Right hindlimb (tissue), 1 donor: Measurements from ENCODE around the gene KLF14.
A peak's percentile ranks its signal among the peaks of the same experiment; 100 is the strongest.
"Not testable (repeated sequence)": the region's sequence is repeated elsewhere in the genome, so short reads cannot be mapped to it uniquely, and the experiment has no call there.

ENCODE experiments used
- DNase-seq: peaks from one replicate; pipeline ENCODE4 v3.0.0-alpha.2; 2018

Gene KLF14

GRCh38 chr7:130733931-130734814 is at the start of gene KLF14:
Gene KLF14 (minus strand): TSS chr7:130734207. CDS start chr7:130734033, 174 bp downstream.
- peak; percentile 81 for DNase-seq

- DNase-seq, result no peak
Observed at GRCh38 chr7:130781346-130781745, 47.3 kb upstream of the KLF14 start.

GRCh38 chr7:130777426-130777825 is 43.4 kb upstream of the KLF14 start:
- DNase-seq, result no peak

- DNase-seq, result not testable (repeated sequence)
Observed at GRCh38 chr7:130772456-130772855, 38.4 kb upstream of the KLF14 start.

- DNase-seq, result no peak
Observed at GRCh38 chr7:130768854-130769253, 34.8 kb upstream of the KLF14 start.

- not testable (repeated sequence) for DNase-seq
Observed at GRCh38 chr7:130764569-130764968, 30.6 kb upstream of the KLF14 start.

GRCh38 chr7:130758429-130759056 is 24.5 kb upstream of the KLF14 start:
- no peak for DNase-seq

GRCh38 chr7:130756316-130756715 is 22.3 kb upstream of the KLF14 start:
- DNase-seq, result no peak

- DNase-seq, result no peak
Observed at GRCh38 chr7:130752424-130752823, 18.4 kb upstream of the KLF14 start.

- DNase-seq, result no peak
Observed at GRCh38 chr7:130750755-130751154, 16.7 kb upstream of the KLF14 start.

GRCh38 chr7:130748531-130749389 is 14.8 kb upstream of the KLF14 start:
- DNase-seq, result no peak

GRCh38 chr7:130741331-130741995 is 7.5 kb upstream of the KLF14 start:
- DNase-seq, result no peak

GRCh38 chr7:130740606-130741005 is 6.6 kb upstream of the KLF14 start:
- no peak for DNase-seq

GRCh38 chr7:130736298-130736900 is 2.4 kb upstream of the KLF14 start:
- no peak for DNase-seq

- no peak for DNase-seq
Observed at GRCh38 chr7:130734815-130735716, 1.1 kb upstream of the KLF14 start.

- DNase-seq, result peak; percentile 43
Observed at GRCh38 chr7:130732980-130733930, 752 bp downstream of the KLF14 start.

- DNase-seq, result no peak
Observed at GRCh38 chr7:130723784-130724183, 10.2 kb downstream of the KLF14 start.

GRCh38 chr7:130721486-130722277 is 12.3 kb downstream of the KLF14 start:
- peak; percentile 79 for DNase-seq

GRCh38 chr7:130719541-130719940 is 14.5 kb downstream of the KLF14 start:
- no peak for DNase-seq
